K562 (cell line): ENCODE results near the gene PCNX3. TPM values are rescaled to one million over a fixed set of nuclear protein-coding genes. Genes with fewer than 3 reads are reported as not detected.

Experiments used
- BCOR ChIP-seq: fragments of 450-650 bp; IDR thresholded peaks from 2 replicates; pipeline ENCODE4 v1.6.1; 2016
- CAMTA2 ChIP-seq: fragments of 250-450 bp; sonication (Bioruptor Pico); conservative IDR thresholded peaks from 2 replicates; pipeline ENCODE4 v1.5.1; 2022
- EHMT2 ChIP-seq: fragments of 450-650 bp; IDR thresholded peaks from 2 replicates; pipeline ENCODE4 v1.6.1; 2018; ENCODE audit warnings: antibody characterized with exemption
- HMG20B ChIP-seq: fragments of 250-450 bp; sonication (Bioruptor Pico); IDR thresholded peaks from 2 replicates; pipeline ENCODE4 v1.5.0; 2021; ENCODE audit warnings: mild to moderate bottlenecking
- MTF1 ChIP-seq: fragments of 250-450 bp; sonication (Bioruptor Pico); IDR thresholded peaks from 2 replicates; pipeline ENCODE4 v1.9.0; 2021; ENCODE audit warnings: moderate library complexity, mild to moderate bottlenecking, inconsistent platforms, borderline replicate concordance
- POLR2AphosphoS5 ChIP-seq: IDR thresholded peaks from 2 replicates; pipeline ENCODE4 v1.6.1; 2011; ENCODE audit warnings: mild to moderate bottlenecking, low read depth, low read length, moderate library complexity; ENCODE audit not compliant: control insufficient read depth, insufficient read depth
- PTRF ChIP-seq: fragments of 450-650 bp; IDR thresholded peaks from 2 replicates; pipeline ENCODE4 v1.6.1; 2016; ENCODE audit warnings: mild to moderate bottlenecking, missing genetic modification characterization, missing compliant biosample characterization
- SP1 ChIP-seq: sonication (generic); formaldehyde crosslinking; IDR thresholded peaks from 2 replicates; pipeline ENCODE4 v1.8.1; 2022; ENCODE audit warnings: mild to moderate bottlenecking, missing genetic modification reagents
- TEAD4 ChIP-seq, 2 experiments: sonication (generic) in 1 of 2; formaldehyde crosslinking in 1 of 2; IDR thresholded peaks; 2 replicates each; pipeline versions ENCODE4 v1.6.1 to v1.8.0; 2012 to 2022; ENCODE audit warnings: borderline replicate concordance in 1 of 2, inconsistent platforms in 1 of 2, low read length in 1 of 2, mild to moderate bottlenecking in 1 of 2, missing genetic modification reagents in 1 of 2
- ZFPM2 ChIP-seq: fragments of 250-450 bp; sonication (Bioruptor Pico); IDR thresholded peaks from 2 replicates; pipeline ENCODE4 v1.5.1; 2022; ENCODE audit warnings: mild to moderate bottlenecking
- ZNF507 ChIP-seq: conservative IDR thresholded peaks from 2 replicates; pipeline ENCODE4 v1.6.1; 2017; ENCODE audit warnings: missing genetic modification characterization, missing compliant biosample characterization
- ZNF551 ChIP-seq: fragments of 250-450 bp; sonication (Bioruptor Pico); IDR thresholded peaks from 2 replicates; pipeline ENCODE4 v1.5.0; 2021; ENCODE audit warnings: mild to moderate bottlenecking, moderate library complexity
- polyA plus RNA-seq, 8 experiments: library from polyadenylated mRNA; depleted of rRNA in 4 of 8; stranded (reverse) in 5 of 8; unstranded in 3 of 8; fragments of >200 nt; fragmentation: Nextera tagmentation in 2 of 8; fragmentation: Illumina TruSeq in 1 of 8; extraction: Ambion mirVana in 2 of 8; extraction: Trizol in 1 of 8; gene quantifications; 2 replicates each; pipeline versions ENCODE4 v1.2.1 to v1.2.3, GENCODE V29; 2011 to 2014; ENCODE audit warnings: inconsistent platforms in 1 of 8, missing spikeins in 1 of 8
- total RNA-seq, 7 experiments: library from RNA; depleted of rRNA in 6 of 7; stranded (reverse); fragments of >200 nt in 6 of 7; fragmentation: Illumina TruSeq in 2 of 7; extraction: Trizol in 2 of 7; gene quantifications; 2 replicates each; pipeline versions ENCODE4 v1.2.1 to v1.2.3, GENCODE V29; 2011 to 2021; ENCODE audit warnings: low replicate concordance in 1 of 7
- TF ChIP-seq, protein P1 (sequence below): fragments of 450-650 bp; formaldehyde crosslinking; IDR thresholded peaks from 2 replicates; pipeline ENCODE4 v1.4.0; 2022; ENCODE audit warnings: missing genetic modification characterization
- TF ChIP-seq, protein P2 (sequence below): fragments of 200-800 bp; sonication (Bioruptor generic); IDR thresholded peaks from 2 replicates; pipeline ENCODE4 v1.6.1; 2017; ENCODE audit warnings: missing genetic modification characterization, missing compliant biosample characterization
- TF ChIP-seq, protein P3 (sequence below): fragments of 150-350 bp; IDR thresholded peaks from 2 replicates; pipeline ENCODE4 v1.6.1; 2014; ENCODE audit warnings: low read depth, mild to moderate bottlenecking, low read length, borderline replicate concordance
- TF ChIP-seq, protein P4 (sequence below): conservative IDR thresholded peaks from 2 replicates; pipeline ENCODE4 v1.6.1; 2011; ENCODE audit warnings: low read depth, mild to moderate bottlenecking, low read length; ENCODE audit not compliant: control insufficient read depth
- TF ChIP-seq, protein P5 (sequence below): fragments of 250-450 bp; sonication (Bioruptor Pico); IDR thresholded peaks from 2 replicates; pipeline ENCODE4 v1.4.0; 2020; ENCODE audit warnings: mild to moderate bottlenecking

PCNX3 gene
- total and polyA plus RNA-seq, 9 of the 15 experiments (the other 6 are each of a cell fraction or from before 2014, with no cell fraction given), result 0.11 to 47.8 (median 12.8) TPM

DNA sequence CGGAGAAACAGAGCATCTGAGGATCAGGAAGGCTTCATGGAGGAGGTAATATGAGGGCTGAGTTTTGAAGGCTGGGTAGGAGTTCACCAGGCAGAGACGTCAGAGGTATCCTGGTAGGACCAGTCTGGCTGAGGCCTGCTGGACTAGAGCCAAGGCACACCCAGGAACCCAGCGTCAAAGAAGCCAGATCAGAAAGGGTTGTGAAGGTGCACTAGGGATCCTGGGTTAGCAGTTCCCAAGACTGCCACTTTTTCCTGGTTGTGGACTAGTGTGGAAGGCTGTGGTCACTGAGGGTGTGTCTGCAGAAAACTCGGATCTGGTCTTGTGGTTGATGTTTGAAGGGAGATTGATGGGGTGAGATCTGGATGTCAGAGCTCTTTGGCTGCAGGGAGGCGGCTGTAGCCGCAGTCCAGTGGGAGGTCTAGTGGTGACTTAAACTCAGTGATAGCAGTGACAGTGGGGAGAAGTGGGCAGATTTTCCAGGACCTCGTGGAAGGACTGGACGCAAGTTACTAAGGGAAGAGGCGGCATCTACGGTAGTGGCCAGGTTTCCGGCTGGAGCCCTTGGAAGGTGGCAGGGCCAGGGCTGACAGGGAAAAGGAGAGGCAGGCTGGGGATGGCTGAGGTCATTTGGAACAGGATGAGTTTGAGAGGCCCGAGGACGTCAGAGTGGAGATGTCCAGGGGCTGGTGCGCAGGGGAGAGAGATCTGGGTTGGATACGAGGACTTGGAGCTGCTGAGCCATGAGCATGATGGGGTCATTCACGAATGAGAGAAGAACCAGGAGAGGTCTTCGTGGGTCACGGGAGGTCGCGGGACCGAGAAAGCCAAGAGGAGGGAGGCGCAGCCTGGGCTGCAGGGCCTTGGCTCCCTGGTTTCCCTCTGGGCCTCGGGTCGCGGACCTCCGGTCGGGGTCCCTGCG, 36.3 kb downstream of the PCNX3 start (continued):
- TF ChIP-seq BCOR (0 out of 2 replicates have a peak, but pooled peaks have one; percentile 28), TEAD4 (IDR thresholded peaks at IDR 0.05; ENCODE audit: low read length) (0 out of 2 replicates have a peak, but pooled peaks have one; percentile 22), TEAD4 (CRISPR knock-in tag; IDR thresholded peaks at IDR 0.05; ENCODE audit: borderline replicate concordance) (no peak), CAMTA2 (CRISPR knock-in tag) (no peak), EHMT2 (no peak), SP1 (CRISPR knock-in tag) (0 out of 2 replicates have a peak, but pooled peaks have one; percentile 38), POLR2AphosphoS5 (no peak), ZFPM2 (CRISPR knock-in tag) (no peak), MTF1 (CRISPR knock-in tag) (no peak), ZNF507 (tag) (no peak), ZNF551 (CRISPR knock-in tag) (no peak), HMG20B (CRISPR knock-in tag) (0 out of 2 replicates have a peak, but pooled peaks have one; percentile 19), PTRF (tag) (no peak)
- TF ChIP-seq, protein P1, sequence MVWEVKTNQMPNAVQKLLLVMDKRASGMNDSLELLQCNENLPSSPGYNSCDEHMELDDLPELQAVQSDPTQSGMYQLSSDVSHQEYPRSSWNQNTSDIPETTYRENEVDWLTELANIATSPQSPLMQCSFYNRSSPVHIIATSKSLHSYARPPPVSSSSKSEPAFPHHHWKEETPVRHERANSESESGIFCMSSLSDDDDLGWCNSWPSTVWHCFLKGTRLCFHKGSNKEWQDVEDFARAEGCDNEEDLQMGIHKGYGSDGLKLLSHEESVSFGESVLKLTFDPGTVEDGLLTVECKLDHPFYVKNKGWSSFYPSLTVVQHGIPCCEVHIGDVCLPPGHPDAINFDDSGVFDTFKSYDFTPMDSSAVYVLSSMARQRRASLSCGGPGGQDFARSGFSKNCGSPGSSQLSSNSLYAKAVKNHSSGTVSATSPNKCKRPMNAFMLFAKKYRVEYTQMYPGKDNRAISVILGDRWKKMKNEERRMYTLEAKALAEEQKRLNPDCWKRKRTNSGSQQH, result no peak
- TF ChIP-seq, protein P2, sequence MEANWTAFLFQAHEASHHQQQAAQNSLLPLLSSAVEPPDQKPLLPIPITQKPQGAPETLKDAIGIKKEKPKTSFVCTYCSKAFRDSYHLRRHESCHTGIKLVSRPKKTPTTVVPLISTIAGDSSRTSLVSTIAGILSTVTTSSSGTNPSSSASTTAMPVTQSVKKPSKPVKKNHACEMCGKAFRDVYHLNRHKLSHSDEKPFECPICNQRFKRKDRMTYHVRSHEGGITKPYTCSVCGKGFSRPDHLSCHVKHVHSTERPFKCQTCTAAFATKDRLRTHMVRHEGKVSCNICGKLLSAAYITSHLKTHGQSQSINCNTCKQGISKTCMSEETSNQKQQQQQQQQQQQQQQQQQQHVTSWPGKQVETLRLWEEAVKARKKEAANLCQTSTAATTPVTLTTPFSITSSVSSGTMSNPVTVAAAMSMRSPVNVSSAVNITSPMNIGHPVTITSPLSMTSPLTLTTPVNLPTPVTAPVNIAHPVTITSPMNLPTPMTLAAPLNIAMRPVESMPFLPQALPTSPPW (CRISPR knock-in tag), result no peak
- TF ChIP-seq, protein P3, sequence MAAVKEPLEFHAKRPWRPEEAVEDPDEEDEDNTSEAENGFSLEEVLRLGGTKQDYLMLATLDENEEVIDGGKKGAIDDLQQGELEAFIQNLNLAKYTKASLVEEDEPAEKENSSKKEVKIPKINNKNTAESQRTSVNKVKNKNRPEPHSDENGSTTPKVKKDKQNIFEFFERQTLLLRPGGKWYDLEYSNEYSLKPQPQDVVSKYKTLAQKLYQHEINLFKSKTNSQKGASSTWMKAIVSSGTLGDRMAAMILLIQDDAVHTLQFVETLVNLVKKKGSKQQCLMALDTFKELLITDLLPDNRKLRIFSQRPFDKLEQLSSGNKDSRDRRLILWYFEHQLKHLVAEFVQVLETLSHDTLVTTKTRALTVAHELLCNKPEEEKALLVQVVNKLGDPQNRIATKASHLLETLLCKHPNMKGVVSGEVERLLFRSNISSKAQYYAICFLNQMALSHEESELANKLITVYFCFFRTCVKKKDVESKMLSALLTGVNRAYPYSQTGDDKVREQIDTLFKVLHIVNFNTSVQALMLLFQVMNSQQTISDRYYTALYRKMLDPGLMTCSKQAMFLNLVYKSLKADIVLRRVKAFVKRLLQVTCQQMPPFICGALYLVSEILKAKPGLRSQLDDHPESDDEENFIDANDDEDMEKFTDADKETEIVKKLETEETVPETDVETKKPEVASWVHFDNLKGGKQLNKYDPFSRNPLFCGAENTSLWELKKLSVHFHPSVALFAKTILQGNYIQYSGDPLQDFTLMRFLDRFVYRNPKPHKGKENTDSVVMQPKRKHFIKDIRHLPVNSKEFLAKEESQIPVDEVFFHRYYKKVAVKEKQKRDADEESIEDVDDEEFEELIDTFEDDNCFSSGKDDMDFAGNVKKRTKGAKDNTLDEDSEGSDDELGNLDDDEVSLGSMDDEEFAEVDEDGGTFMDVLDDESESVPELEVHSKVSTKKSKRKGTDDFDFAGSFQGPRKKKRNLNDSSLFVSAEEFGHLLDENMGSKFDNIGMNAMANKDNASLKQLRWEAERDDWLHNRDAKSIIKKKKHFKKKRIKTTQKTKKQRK, result no peak
- TF ChIP-seq, protein P4, sequence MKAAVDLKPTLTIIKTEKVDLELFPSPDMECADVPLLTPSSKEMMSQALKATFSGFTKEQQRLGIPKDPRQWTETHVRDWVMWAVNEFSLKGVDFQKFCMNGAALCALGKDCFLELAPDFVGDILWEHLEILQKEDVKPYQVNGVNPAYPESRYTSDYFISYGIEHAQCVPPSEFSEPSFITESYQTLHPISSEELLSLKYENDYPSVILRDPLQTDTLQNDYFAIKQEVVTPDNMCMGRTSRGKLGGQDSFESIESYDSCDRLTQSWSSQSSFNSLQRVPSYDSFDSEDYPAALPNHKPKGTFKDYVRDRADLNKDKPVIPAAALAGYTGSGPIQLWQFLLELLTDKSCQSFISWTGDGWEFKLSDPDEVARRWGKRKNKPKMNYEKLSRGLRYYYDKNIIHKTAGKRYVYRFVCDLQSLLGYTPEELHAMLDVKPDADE, result 0 out of 2 replicates have a peak, but pooled peaks have one; percentile 5
- TF ChIP-seq, protein P5, sequence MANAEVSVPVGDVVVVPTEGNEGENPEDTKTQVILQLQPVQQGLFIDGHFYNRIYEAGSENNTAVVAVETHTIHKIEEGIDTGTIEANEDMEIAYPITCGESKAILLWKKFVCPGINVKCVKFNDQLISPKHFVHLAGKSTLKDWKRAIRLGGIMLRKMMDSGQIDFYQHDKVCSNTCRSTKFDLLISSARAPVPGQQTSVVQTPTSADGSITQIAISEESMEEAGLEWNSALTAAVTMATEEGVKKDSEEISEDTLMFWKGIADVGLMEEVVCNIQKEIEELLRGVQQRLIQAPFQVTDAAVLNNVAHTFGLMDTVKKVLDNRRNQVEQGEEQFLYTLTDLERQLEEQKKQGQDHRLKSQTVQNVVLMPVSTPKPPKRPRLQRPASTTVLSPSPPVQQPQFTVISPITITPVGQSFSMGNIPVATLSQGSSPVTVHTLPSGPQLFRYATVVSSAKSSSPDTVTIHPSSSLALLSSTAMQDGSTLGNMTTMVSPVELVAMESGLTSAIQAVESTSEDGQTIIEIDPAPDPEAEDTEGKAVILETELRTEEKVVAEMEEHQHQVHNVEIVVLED (CRISPR knock-in tag), result no peak
